Endometrial microvascular endothelial cells (primary cell): ENCODE results near the gene CCDC85C. TPM values are rescaled to one million over a fixed set of nuclear protein-coding genes. Genes with fewer than 3 reads are reported as not detected.

Source experiments
- in situ Hi-C: cut with HindIII; loops from 2 replicates; pipeline ENCODE4 v1.10.0; 2017; ENCODE audit warnings: low sequenced_read_pairs, low pct_unique_long_range_greater_than_20kb; ENCODE audit errors: inconsistent ontology term
- total RNA-seq: library from RNA; depleted of rRNA; stranded (reverse); fragments of >200 nt; gene quantifications from one replicate; pipeline ENCODE4 v1.2.3, GENCODE V29; 2015; ENCODE audit errors: inconsistent ontology term

The CCDC85C gene
- total RNA-seq, 1 donor from 2014 or later = 21.9 TPM

DNA sequence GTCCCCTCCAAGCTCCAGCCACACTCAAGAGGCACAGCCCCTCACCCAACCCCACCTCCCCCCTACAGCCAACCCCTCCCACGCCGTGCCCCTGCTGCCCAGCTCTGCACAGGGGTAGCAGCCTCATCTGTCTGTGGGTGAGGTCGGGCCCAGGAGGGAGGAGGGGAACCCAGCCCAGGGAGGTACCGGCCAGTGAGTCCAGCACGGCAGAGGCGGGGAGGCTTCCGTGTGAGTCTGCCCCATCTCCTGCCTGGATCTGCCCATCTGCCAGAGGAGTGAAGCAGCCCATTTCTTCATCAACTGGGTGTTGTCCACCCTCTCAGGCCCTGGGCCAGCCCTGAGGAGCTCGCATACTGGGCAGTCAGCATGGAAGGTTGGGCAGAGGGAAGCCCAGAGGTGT lies 68.6 kb downstream of the CCDC85C start:
- in situ Hi-C loops = no loop called here

DNA sequence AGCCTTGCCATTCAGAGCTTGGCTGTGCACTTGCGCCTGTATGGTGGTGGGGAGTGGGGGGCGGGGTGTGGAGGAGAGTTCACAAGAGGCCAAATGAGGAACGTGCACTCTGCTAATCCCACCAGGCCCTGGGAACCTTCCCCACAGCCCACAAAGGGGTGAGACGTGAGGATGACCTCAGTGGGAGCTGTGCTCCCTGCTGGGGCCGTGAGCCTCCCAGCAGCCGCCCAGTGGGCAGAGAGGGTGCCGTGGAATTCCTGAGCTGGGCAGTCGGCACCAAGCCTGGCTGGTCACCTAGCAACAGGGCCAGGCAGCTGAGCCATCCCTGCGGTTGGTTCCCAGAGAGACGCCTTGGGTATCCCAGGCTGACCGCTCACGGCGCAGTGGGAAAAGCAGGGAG lies 69.1 kb downstream of the CCDC85C start:
- in situ Hi-C loops = no loop called here

DNA sequence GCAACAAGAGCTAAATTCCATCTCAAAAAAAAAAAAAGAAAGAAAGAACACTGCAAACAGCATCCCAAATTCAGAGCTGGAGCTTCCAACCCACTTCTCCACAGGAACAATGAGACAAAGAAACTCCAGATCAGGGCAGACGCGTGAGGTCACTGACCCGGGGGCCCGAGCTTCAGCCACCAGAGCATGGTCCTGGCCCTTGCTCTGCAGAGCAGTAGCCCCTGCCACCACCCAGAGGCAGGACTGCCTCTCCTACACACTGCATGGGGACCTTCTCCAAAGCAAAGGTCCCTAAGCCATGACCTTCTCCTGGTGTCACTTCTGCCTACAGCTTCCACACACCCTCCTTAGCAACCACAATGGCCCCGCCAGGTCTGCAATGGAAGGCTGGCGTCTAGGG lies 69.7 kb downstream of the CCDC85C start:
- in situ Hi-C loops = no loop called here

DNA sequence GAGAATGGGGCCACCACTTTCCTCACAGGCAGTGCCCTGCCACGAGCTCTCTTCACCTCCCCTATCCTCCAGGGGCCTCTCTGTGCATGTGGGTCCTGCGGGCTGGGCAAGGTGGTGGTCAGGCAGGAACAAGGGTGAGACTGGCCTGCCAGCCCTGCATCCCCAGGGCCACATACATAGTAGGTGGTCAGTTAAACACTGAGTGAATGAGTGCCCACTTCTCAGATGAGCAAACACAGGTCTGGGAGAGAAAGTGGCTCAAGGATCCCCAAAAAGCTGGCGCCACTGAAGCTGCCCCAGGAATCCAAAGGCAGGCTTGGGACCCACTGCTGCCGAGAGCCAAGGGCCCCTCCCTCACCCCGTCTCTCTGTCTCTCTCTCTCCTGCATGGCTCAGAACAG lies 71.7 kb downstream of the CCDC85C start:
- in situ Hi-C loops = no loop called here

DNA sequence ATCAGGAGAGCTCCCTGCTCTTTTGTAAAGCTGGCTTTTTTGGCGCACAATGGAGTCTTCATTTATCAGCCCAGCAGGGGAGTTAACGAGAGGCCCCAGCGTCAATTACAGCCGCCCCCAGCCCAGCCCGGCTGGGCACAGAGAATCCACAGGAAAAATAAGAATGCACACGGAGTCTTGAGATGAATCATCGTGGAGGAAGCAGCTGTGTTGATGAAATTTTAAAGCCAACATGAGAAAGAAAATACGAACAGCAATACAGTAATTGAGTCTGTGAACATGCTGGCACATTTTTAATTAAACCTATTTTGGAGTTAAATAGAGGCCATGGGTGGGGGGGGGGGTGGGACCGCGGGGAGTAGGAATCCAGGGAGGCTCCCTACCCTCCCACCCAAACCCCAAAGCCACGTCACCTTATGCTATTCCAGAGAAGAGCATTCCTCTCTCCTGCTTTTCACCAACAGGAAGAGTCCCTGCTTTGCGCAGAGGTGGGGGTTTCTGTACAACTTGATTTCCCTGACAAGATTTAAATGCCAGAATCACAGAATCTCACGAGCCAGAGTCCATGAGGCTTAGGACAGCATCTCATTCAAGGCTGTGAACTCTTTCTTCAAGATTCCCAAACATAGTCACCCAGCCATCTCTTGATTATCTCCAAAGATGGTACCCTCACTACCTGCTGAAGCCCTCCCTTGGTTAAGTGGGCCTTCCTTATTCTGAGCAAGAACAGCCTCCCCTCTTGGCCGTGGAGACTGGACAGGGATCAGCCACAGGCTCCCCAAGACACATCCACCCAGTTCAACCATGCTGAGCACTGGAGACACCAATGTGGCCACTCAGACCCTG lies 72.5 kb downstream of the CCDC85C start:
- in situ Hi-C loops = no loop called here

DNA sequence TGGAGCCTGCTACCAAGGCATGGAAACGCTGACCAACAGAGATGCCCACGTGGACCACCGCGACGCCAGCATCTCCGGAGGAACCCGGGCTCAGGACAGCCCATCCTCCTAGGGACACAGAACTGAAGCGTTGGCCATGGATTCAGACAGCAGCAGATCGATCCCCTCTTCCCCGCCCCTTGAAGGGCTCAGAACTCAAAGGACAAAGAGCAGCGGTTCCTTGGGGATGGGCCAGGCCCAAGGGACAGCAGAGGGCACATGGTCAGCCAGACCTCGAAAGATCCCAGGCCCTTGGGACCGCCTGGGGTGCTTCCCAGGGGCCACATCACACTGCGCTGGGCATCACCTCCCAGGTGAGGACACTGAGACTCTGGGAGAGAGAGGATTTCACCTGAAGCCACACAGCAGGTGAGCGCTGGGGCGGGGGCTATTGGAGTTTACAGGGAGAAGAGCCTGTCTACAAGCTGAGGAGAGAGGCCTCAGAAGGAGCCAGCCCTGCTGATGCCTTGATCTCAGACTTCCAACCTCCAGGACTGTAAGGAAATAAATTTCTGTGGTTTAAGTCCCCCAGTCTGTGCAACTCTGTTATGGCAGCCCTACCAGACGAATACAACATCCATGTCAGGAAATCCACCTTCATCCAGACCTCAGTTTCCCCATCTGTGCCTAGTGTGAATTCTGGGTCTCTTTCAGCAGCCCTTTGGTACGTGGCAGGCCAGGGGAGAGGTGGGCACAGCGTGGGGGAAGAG lies 73.4 kb downstream of the CCDC85C start:
- in situ Hi-C loops = no loop called here

DNA sequence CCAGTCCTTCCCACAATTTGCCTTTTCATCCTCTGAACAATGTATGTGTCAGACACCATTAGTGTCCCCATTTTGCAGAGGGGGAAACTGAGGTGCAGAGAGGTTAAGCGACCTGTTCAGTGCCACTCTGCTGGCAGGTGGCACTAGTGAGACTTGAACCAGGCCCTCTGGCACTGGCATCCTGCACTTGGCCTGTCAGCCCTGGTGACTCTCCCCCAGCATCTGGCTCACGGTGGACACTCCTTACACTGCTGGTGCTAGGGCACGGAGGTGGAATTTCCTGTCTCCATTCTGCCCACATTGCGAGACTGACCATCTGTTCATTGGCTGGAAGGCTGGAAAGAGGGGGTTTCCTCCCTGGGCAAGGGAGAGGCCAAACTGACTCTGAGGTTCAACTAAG lies 74.1 kb downstream of the CCDC85C start:
- in situ Hi-C loops = no loop called here

DNA sequence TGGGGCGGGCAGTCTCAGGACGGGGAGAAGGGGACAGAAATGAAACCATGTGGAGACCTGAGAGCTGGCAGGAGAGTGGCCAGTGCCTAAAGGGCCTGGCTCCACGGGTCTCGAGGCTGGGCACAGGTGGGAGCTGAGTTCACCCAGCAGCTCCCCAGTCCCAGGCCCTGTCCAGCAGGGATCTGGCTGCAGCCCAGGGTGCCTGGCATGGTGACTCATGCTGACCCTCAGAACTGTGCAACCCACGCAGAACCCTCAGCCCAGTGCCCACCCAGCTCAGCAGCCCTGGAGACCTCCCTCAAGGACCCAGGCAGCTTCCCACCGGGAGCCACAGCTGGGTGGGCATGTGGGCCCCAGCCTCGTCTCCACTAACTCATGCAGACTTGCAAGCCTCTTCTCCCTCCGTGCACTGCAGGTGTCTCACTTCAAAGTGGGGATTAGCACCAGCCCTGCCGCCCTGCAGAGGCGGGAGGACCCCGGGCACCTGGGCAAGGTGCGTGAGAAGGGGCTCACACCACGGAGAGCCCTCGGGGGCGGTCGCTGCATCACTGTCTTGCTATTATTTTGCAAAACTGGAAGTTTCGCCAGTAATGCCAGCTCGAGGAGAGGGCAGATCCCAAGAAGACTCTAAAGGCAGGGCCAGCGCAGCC lies 76.5 kb downstream of the CCDC85C start:
- in situ Hi-C loops = no loop called here

DNA sequence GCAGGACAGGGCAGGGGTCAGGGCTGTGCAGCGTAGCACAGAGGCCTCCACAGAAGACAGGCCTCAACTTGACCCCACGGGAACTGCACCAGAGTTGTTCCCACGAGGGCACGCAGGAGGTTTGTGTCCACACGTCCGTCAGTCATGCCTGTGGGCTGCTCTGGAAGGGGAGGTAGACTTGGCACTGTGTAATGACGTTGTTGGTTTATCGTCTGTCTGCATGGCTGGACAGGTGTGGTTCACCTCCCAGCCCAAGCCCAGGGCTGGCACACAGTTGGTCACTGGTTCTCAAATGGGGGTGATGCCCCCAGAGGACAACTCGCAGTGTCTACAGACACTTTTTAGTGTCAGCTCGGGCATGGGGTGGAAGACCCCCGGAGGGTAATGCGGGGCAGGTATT lies 77.0 kb downstream of the CCDC85C start:
- in situ Hi-C loops = no loop called here

DNA sequence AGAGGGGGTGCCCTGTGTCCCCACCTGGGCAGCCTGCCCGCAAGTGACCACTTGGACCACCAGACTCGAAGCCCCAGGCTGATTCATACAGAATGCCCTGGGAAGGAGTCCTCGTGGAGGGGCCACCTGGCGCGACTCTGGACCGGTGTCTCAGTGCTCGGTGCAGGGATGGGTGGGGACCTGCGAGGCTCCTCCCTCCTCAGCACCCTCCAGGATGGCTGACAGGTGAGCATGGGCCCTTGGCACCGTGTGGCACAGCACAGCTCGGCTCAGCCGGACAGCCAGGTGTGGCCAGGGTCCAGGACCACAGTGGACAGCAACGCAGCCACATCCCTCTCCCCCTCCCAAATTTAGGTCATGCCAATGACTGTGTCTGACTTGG lies 78.3 kb downstream of the CCDC85C start:
- in situ Hi-C loops = no loop called here

DNA sequence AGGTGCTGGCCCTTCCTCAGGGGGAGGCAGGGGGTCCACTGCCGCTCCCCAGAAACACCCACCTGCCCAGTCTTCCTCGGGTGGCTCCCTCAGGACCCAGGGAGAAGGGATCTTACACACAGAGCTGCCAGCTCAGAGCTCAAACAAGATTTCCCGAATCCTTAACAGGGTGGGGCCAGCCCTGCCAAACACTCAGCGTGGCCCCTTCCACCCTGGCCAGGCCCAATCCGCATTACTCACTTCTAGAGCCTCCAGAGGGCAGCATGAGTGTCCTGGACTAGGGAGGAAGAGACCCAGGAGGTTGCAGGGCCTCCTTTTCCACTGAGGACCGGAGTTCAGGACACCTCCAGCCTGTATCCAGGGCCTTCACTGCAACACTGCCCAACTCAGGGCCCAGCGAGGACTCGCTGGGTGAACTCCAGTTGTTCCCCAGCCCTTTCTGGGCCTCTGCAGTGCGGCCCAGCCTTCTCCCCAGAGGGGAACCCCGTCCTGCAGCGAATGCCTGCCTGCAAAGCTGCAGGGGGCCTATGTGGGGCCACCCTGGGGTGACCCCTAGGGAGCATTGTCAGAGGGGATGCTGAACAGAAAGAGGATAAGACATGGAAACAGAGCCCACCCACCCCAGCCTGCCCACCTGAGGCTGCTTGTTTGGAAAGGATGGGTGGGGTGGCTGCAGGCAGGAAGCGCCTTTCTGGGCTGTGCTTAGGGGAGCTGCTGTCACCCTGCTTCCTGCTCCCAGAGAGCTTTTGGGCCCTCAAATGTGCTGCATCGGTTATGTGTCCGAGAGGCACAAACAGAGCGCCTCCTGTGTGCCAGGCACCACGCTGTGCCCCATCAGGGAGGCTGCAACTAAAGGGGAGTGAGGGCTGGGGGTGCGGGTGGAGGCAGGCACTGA lies 79.0 kb downstream of the CCDC85C start:
- in situ Hi-C loops = no loop called here

DNA sequence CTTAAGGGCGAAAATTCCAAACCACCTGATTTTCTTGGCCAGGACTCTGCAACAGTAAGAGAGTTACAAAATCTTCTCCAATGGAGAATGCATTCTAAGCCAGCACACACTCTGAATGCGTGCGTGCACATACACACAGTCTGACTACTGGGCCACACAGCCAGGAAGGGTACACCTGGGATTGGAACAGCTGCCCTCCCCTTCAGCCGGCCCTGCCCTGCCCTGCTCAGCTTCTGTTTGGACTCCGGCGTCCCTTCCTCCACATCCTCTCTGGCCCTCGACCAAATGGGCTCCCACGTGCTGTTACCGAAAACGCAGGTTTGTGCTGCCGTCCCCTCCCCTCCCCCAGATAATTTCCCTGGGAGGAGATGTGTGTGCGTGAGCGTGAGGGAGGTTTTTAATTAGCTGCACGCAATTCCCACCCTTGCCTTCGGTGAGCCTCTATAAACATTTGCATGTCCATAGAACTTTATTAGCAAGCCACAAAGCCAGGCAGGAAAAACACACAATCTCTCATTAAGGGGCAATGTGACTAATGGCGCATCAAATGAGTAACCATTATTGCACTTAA lies 79.8 kb downstream of the CCDC85C start:
- in situ Hi-C loops = no loop called here

DNA sequence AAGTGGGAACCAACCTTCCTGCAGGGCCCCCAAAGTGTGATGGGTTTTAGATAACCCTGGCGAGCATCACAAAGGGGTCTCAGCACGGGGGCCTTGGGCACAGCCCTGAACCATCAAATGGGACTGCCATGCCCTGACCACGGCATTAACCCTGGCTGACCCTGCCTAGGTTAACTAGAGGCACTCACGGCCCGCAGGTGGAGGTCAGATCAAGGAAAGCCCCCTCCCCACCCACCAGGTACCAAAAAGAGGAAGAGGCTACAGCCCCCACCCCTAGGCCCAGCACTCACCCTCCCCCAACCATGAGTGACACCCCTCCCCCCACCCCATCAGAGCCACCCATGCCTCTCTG lies 80.3 kb downstream of the CCDC85C start:
- in situ Hi-C loops = no loop called here

DNA sequence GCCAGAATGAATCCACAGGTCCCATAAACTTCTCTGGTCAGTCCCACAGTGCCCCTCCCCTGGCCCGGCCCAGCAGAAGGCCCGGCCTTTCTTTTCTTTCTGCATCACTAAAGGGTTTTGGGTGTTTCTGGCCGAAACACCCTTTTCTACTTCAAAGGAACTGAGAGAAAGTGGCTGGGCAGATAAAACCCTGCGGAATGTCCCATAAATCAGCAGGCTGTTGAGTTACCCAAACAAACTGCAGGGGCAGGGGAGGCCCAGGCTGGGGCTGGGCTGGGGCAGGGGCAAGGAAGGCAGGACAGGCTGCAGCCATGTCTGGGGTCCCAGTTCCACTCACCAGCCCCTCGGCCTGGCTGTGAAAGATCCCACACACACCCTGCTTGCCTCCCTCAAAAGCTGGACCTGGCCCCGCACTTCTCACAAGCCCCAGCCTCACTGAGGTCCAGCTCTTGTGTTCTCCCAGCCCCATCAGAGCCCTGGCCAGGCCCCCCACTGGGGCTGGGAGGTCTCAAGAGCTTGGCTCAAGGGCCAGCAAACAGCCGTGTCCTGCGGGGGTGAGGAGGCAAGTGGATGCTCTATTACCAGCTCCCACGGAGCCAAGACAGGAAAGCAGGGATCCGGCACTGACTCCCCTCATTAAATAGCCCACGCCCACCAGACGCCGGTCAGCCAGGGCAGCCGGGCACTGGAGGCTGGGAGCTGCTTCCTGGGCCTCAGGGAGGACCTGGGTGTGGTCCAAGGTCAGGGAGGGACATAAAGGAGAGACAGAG lies 80.9 kb downstream of the CCDC85C start:
- in situ Hi-C loops = no loop called here

DNA sequence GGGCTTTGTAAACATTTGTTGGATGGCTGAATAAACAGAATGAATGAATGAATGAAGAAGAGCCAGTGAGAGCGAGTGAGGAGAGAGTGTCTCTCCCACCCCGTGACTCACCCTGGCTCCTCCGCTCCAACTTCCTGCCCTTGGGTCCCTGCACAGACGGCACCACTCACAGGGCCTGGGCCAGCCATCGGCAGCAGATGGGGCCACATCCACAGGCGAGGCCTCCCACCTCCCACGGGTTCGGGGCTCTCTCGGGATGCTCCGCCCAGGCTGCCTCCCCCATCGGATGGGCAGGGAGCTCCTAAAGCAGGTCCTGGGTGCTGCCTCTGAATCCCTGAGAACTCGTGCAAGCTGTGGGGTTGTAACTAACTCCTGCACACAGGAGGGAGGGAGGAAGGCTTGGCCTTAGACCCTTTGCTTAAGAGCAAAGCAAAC lies 81.5 kb downstream of the CCDC85C start:
- in situ Hi-C loops = no loop called here

DNA sequence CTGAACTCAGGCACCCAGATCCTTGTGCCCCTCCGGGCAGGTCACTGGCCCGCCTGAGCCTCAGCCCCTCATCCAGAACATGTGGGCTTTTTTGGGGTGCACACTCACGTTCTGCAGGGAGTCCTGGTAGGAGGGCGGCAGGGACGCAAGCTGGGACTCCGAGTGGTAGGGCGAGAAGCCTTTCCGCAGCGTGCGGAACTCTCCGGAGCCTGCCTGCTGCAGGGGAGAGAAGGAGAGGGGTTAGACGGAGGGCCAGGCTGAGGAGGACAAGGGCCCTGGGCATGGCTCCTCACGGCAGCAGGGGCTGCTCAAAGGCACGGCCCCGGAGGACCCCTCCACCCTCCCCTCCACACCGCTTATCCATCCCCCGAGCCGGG lies 82.0 kb downstream of the CCDC85C start:
- in situ Hi-C loops = no loop called here

DNA sequence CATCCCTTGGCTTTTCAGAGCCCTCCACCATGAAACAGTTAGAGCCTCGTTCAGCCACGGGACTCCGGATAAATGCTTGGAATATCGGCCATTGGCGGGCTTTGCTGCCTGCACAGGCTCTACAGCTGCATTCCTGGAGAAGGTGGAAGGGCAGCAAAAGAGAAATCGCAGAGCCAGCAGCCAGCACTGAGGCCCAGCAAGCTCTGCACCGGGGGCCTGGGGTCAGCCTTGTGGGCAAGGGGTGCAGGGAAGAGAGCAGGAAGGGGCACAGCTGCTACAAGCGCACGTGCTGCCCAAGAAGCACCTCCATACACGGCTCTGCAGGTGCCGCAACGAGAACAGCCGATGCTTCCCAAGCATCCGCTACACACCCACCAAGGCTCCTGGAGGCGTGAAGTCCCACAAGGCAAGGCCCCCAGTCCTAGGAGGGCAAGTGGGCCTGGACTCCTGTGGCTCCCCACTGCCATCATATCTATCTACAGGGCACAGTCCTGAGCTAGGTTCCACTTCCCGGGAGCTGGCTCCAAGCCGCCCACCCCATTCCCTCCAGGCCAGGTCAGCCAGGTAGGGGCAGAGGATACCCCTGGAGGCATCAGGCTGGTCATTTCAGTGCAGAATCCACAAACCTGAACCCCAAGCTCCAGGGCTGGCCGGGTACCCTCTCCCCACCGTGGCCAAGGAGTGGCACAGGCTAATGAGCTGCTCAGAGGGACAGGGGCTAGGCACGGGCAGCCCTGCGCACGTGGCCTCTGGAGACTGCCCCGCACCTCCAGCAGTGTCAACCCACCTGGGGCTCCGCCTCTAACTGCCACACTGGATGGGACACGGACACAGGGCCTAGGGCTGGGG lies 82.6 kb downstream of the CCDC85C start:
- in situ Hi-C loops = no loop called here
